ENCODE data around the gene ADAM11.

- TF ChIP-seq POLR2A (IDR thresholded peaks at IDR 0.05) (no peak), CTCF (IDR thresholded peaks at IDR 0.05) (no peak)
Observed at GRCh38 chr17:44769230-44769629, 10.4 kb downstream of the ADAM11 start.
